22Rv1 (cell line): Measurements from ENCODE around the gene COL18A1.

Experiments used
- H3K27ac ChIP-seq: fragments of 450-650 bp; 2 replicates; pipeline ENCODE4 v1.5.1; 2017
- CTCF ChIP-seq: fragments of 450-650 bp; IDR thresholded peaks from 2 replicates; pipeline ENCODE4 v1.5.1; 2017; ENCODE audit warnings: mild to moderate bottlenecking
- ZFX ChIP-seq: fragments of 450-650 bp; IDR thresholded peaks from 2 replicates; pipeline ENCODE4 v1.6.1; 2017; ENCODE audit warnings: antibody characterized with exemption, borderline replicate concordance

Gene COL18A1

GRCh38 chr21:45405819-45406762, 1.1 kb downstream of the COL18A1 start:
- no peak overlapping the region for H3K27ac ChIP-seq
- TF ChIP-seq CTCF, result no peak
- no peak for TF ChIP-seq ZFX

- no peak for TF ChIP-seq CTCF
- no peak for TF ChIP-seq ZFX
- no peak overlapping the region for H3K27ac ChIP-seq
Measured at GRCh38 chr21:45406801-45407628, 2.0 kb downstream of the COL18A1 start.

- H3K27ac ChIP-seq, result no peak overlapping the region
- TF ChIP-seq CTCF (no peak), ZFX (no peak)
Measured at GRCh38 chr21:45407629-45408247, 2.8 kb downstream of the COL18A1 start.

GRCh38 chr21:45408271-45408791, 3.4 kb downstream of the COL18A1 start:
- TF ChIP-seq ZFX (no peak), CTCF (no peak)

GRCh38 chr21:45408801-45409261, 3.9 kb downstream of the COL18A1 start:
- H3K27ac ChIP-seq, result no peak overlapping the region
- no peak for TF ChIP-seq CTCF
- no peak for TF ChIP-seq ZFX

More at GRCh38 chr21:45408271-45408791, 3.4 kb downstream of the COL18A1 start:
- no peak overlapping the region for H3K27ac ChIP-seq

- no peak overlapping the region for H3K27ac ChIP-seq
Measured at GRCh38 chr21:45409466-45410150, 4.6 kb downstream of the COL18A1 start.

More at GRCh38 chr21:45409466-45410150, 4.6 kb downstream of the COL18A1 start:
- TF ChIP-seq ZFX, result no peak
- no peak for TF ChIP-seq CTCF
